GM10266 (cell line): ENCODE data around the gene MRPL54.

Experiments used
- DNase-seq: peaks from one replicate; pipeline ENCODE4 v3.0.0; 2012; ENCODE audit errors: extremely low spot score
- TF ChIP-seq, protein P1 (sequence below): IDR thresholded peaks from 2 replicates; pipeline ENCODE4 v1.5.1; 2012; ENCODE audit warnings: mild to moderate bottlenecking, low read depth; ENCODE audit not compliant: control insufficient read depth, insufficient read depth; ENCODE audit errors: missing control alignments

Gene MRPL54

GRCh38 chr19:3766520-3766919, 4.0 kb downstream of the MRPL54 start:
- DNase-seq: no peak
- TF ChIP-seq, protein P1, sequence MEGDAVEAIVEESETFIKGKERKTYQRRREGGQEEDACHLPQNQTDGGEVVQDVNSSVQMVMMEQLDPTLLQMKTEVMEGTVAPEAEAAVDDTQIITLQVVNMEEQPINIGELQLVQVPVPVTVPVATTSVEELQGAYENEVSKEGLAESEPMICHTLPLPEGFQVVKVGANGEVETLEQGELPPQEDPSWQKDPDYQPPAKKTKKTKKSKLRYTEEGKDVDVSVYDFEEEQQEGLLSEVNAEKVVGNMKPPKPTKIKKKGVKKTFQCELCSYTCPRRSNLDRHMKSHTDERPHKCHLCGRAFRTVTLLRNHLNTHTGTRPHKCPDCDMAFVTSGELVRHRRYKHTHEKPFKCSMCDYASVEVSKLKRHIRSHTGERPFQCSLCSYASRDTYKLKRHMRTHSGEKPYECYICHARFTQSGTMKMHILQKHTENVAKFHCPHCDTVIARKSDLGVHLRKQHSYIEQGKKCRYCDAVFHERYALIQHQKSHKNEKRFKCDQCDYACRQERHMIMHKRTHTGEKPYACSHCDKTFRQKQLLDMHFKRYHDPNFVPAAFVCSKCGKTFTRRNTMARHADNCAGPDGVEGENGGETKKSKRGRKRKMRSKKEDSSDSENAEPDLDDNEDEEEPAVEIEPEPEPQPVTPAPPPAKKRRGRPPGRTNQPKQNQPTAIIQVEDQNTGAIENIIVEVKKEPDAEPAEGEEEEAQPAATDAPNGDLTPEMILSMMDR: no peak

- TF ChIP-seq, protein P1: no peak
Observed at GRCh38 chr19:3767050-3767449, 4.6 kb downstream of the MRPL54 start.

DNA sequence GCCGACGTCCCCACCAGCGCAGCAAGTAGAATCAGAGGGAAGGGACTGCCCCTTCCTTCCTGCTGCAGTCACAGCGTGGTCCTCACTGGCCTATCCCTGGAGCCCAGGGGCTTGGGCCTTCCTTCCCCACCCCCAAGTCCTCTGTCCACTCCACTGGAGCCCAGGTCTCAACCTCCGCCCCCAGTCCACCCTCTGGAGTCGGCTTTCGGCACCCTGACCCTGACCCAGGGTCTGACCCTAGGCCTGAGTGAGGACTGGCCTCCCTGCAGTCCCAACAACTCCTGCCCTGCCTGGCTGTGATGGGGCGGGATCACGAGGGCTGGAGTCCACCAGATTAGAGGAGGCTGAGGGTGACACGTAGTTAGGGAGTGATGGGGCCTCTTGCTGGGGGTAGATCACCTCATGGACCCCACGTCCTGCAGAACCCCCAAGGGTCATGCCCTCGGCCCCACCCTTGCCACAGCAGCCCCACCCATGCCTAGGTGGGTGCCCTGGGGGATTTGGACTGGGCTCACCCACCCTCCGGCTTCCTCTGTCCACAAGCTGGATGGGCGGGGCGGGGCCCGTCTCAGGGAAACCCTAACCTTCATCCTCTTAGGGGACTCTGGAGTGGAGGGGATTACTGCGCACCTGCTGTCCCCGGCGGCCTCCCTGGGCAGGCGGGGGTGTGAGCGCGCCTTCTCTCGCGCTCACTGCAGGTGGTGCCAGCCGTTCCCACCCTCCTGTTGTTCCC, 5.7 kb downstream of the MRPL54 start:
- TF ChIP-seq, protein P1: no peak
- DNase-seq: no peak

More at GRCh38 chr19:3767050-3767449, 4.6 kb downstream of the MRPL54 start:
- DNase-seq: no peak

DNA sequence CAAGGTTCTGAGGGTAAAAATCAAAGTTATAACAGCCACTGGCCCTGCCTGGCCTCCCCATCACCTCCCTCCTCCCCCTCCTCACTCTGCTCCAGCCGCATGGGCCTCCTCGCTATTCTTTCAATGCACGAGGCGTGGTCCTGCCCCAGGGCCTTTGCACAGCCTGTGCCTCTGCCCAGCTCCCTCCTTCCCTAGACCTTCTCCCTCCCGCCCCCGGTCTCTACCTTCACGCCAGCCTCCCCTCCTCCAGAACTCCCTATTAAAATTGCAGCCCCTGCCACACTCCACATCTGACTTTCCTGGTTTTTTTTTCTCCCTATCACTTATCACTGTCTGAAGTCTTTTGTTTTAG, 6.2 kb downstream of the MRPL54 start:
- TF ChIP-seq, protein P1: no peak
- DNase-seq: no peak

DNA sequence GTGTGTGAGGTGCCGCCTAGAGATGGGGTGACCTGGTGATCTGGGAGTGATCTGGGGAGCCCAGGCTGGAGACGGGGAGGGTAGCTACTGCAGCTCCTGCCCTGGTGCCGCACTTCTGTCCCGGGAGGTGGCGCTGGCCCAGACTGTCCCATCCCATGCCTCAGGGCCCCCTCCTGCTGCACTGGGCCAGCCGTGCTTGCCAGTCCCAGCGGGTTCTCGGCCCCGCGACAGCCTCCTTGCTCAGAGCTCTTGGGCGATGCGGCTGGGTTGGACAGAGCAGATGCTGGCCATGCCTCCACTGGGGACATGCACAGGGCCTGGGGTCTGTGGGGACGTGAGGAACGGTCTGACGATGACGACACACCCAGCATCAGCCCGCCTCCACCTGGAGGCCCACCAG, 7.0 kb downstream of the MRPL54 start:
- TF ChIP-seq, protein P1: no peak

GRCh38 chr19:3770136-3770999, 7.9 kb downstream of the MRPL54 start:
- TF ChIP-seq, protein P1: no peak
- DNase-seq: no peak

More for the DNA sequence above, 7.0 kb downstream of the MRPL54 start:
- DNase-seq: no peak
